ENCODE measurements around the gene TOR1A.

GRCh38 chr9:129816501-129817435 is 7.2 kb downstream of the TOR1A start:
- TF ChIP-seq, protein P1, sequence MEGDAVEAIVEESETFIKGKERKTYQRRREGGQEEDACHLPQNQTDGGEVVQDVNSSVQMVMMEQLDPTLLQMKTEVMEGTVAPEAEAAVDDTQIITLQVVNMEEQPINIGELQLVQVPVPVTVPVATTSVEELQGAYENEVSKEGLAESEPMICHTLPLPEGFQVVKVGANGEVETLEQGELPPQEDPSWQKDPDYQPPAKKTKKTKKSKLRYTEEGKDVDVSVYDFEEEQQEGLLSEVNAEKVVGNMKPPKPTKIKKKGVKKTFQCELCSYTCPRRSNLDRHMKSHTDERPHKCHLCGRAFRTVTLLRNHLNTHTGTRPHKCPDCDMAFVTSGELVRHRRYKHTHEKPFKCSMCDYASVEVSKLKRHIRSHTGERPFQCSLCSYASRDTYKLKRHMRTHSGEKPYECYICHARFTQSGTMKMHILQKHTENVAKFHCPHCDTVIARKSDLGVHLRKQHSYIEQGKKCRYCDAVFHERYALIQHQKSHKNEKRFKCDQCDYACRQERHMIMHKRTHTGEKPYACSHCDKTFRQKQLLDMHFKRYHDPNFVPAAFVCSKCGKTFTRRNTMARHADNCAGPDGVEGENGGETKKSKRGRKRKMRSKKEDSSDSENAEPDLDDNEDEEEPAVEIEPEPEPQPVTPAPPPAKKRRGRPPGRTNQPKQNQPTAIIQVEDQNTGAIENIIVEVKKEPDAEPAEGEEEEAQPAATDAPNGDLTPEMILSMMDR (IDR thresholded peaks at IDR 0.05 in 2 of 3, conservative IDR thresholded peaks at IDR 0.05 in 1 of 3; ENCODE audit: borderline replicate concordance in 1 of 3, insufficient read depth in 1 of 3, low read depth in 2 of 3, low read length in 2 of 3) = no peak
- TF ChIP-seq TCF7L2 (IDR thresholded peaks at IDR 0.05; ENCODE audit: borderline replicate concordance, extremely low read depth, insufficient read depth, insufficient read length) = no peak
- TF ChIP-seq, protein P2, sequence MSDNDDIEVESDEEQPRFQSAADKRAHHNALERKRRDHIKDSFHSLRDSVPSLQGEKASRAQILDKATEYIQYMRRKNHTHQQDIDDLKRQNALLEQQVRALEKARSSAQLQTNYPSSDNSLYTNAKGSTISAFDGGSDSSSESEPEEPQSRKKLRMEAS (IDR thresholded peaks at IDR 0.05) = no peak
- no peak for TF ChIP-seq ZNF274 (IDR thresholded peaks at IDR 0.05; ENCODE audit: low read depth, low read length)
